IMR-90 (cell line): ENCODE measurements around the gene GRAMD1C. TPM values are rescaled to one million over a fixed set of nuclear protein-coding genes. Genes with fewer than 3 reads are reported as not detected.

ENCODE experiments used
- ATAC-seq: fragments of 200-7000 bp; cut with Tn5 transposase; 2 replicates; pipeline ENCODE4 v1.9.1; 2020; ENCODE audit warnings: low read depth, mild to moderate bottlenecking, moderate library complexity
- BruUV-seq: library from RNA; stranded (reverse); fragments of 400-500 nt; replicated peaks from 2 replicates; lab custom pipeline; 2021; lab: Mats Ljungman, UMichigan
- CTCF ChIA-PET: fragments of 300-600 bp; formaldehyde crosslinking; extraction: SDS; loops from one replicate; lab custom pipeline; 2021; ENCODE audit warnings: antibody characterized with exemption; lab: Yijun Ruan, JAX
- POLR2A ChIA-PET: fragments of 300-600 bp; sonication (Branson Sonifier 250); formaldehyde crosslinking; loops from one replicate; lab custom pipeline; 2022; ENCODE audit warnings: antibody characterized with exemption; ENCODE audit not compliant: unreplicated experiment; lab: Charles Lee
- DNase-seq: peaks from one replicate; pipeline ENCODE4 v3.0.0; 2013
- H2AFZ ChIP-seq: replicated peaks from 2 replicates; pipeline ENCODE3; 2013; ENCODE audit warnings: low read length, mild to moderate bottlenecking; ENCODE audit not compliant: poor library complexity
- H2AK5ac ChIP-seq: 2 replicates; pipeline ENCODE4 v1.6.1; 2013; ENCODE audit warnings: low read depth, low read length, inconsistent platforms
- H2AK9ac ChIP-seq: replicated peaks from 2 replicates; pipeline ENCODE3; 2013; ENCODE audit warnings: mild to moderate bottlenecking, low read depth, low read length, moderate library complexity; ENCODE audit not compliant: poor library complexity
- H2BK120ac ChIP-seq: 2 replicates; pipeline ENCODE4 v1.6.1; 2013; ENCODE audit warnings: low read depth, low read length, inconsistent platforms
- H2BK15ac ChIP-seq: 3 replicates; pipeline ENCODE4 v1.6.1; 2013; ENCODE audit warnings: low read depth, low read length, inconsistent platforms
- H2BK20ac ChIP-seq: 2 replicates; pipeline ENCODE4 v1.6.1; 2013; ENCODE audit warnings: low read depth, mild to moderate bottlenecking, inconsistent platforms, low read length, moderate library complexity
- H2BK5ac ChIP-seq: 2 replicates; pipeline ENCODE4 v1.6.1; 2013; ENCODE audit warnings: mild to moderate bottlenecking, low read depth, low read length, inconsistent platforms; ENCODE audit not compliant: poor library complexity, severe bottlenecking
- H3K14ac ChIP-seq: replicated peaks from 2 replicates; pipeline ENCODE4 v1.6.1; 2013; ENCODE audit warnings: low read depth, low read length, inconsistent platforms
- H3K18ac ChIP-seq: 2 replicates; pipeline ENCODE4 v1.6.1; 2013; ENCODE audit warnings: low read depth, low read length, control low read depth
- H3K23ac ChIP-seq: 2 replicates; pipeline ENCODE4 v1.6.1; 2013; ENCODE audit warnings: low read depth, low read length, inconsistent platforms
- H3K27ac ChIP-seq: 2 replicates; pipeline ENCODE4 v1.5.1; 2013; ENCODE audit warnings: mild to moderate bottlenecking, control low read depth, low read length; ENCODE audit not compliant: insufficient read depth
- H3K27me3 ChIP-seq: 2 replicates; pipeline ENCODE4 v1.6.1; 2013; ENCODE audit warnings: low read length; ENCODE audit not compliant: control insufficient read depth, insufficient read depth
- H3K36me3 ChIP-seq: 2 replicates; pipeline ENCODE4 v1.6.1; 2013; ENCODE audit warnings: low read length, mixed read lengths; ENCODE audit not compliant: control insufficient read depth, insufficient read depth
- H3K4ac ChIP-seq: 2 replicates; pipeline ENCODE4 v1.6.1; 2013; ENCODE audit warnings: low read depth, low read length, inconsistent platforms
- H3K4me1 ChIP-seq: 2 replicates; pipeline ENCODE4 v1.6.1; 2013; ENCODE audit warnings: low read length, mixed read lengths; ENCODE audit not compliant: control insufficient read depth, insufficient read depth
- H3K4me2 ChIP-seq: 2 replicates; pipeline ENCODE4 v1.6.1; 2013; ENCODE audit warnings: low read depth, mild to moderate bottlenecking, control low read depth, low read length, moderate library complexity
- H3K4me3 ChIP-seq: 2 replicates; pipeline ENCODE4 v1.5.1; 2013; ENCODE audit warnings: low read depth, mild to moderate bottlenecking, control low read depth, low read length, moderate library complexity; ENCODE audit not compliant: insufficient read depth
- H3K56ac ChIP-seq: 2 replicates; pipeline ENCODE4 v1.6.1; 2013; ENCODE audit warnings: low read length, inconsistent platforms; ENCODE audit not compliant: insufficient read depth; ENCODE audit errors: extremely low read depth
- H3K79me1 ChIP-seq, 2 experiments: 2 replicates each; pipeline ENCODE4 v1.6.1; 2013; ENCODE audit warnings: low read length in 2 of 2, inconsistent platforms in 1 of 2, low read depth in 1 of 2
- H3K9ac ChIP-seq: 2 replicates; pipeline ENCODE4 v1.6.1; 2013; ENCODE audit warnings: low read depth, low read length, control low read depth
- H3K9me1 ChIP-seq: 2 replicates; pipeline ENCODE4 v1.6.1; 2013; ENCODE audit warnings: low read length, inconsistent platforms; ENCODE audit not compliant: insufficient read depth
- H3K9me3 ChIP-seq: 2 replicates; pipeline ENCODE4 v1.6.1; 2013; ENCODE audit warnings: low read length; ENCODE audit not compliant: control insufficient read depth, insufficient read depth
- H4K20me1 ChIP-seq: 2 replicates; pipeline ENCODE4 v1.6.1; 2013; ENCODE audit warnings: low read length, inconsistent platforms; ENCODE audit not compliant: insufficient read depth
- H4K5ac ChIP-seq: 2 replicates; pipeline ENCODE4 v1.6.1; 2013; ENCODE audit warnings: mild to moderate bottlenecking, low read depth, low read length, control low read depth
- H4K8ac ChIP-seq, 2 experiments: 2 replicates each; pipeline ENCODE4 v1.6.1; 2013; ENCODE audit warnings: low read depth in 2 of 2, low read length in 2 of 2, control low read depth in 1 of 2, inconsistent platforms in 1 of 2
- H4K91ac ChIP-seq: 2 replicates; pipeline ENCODE4 v1.6.1; 2013; ENCODE audit warnings: low read depth, low read length, inconsistent platforms; ENCODE audit not compliant: insufficient read depth
- MAZ ChIP-seq: IDR thresholded peaks from 2 replicates; pipeline ENCODE4 v1.6.1; 2012; ENCODE audit warnings: low read depth, mild to moderate bottlenecking, low read length, improper control_type of control experiment, moderate library complexity, borderline replicate concordance
- NFE2L2 ChIP-seq: fragments of 150-350 bp; IDR thresholded peaks from 2 replicates; pipeline ENCODE4 v1.6.1; 2016; ENCODE audit warnings: low read depth, mild to moderate bottlenecking, low read length
- RFX5 ChIP-seq: IDR thresholded peaks from 2 replicates; pipeline ENCODE4 v1.8.0; 2012; ENCODE audit warnings: low read depth, mild to moderate bottlenecking, low read length, moderate library complexity
- dilution Hi-C: fragments of 300-500 bp; cut with HindIII; formaldehyde crosslinking; loops from one replicate; pipeline ENCODE4 v1.14.3; 2018; ENCODE audit warnings: low sequenced_read_pairs; ENCODE audit not compliant: unreplicated experiment
- in situ Hi-C: fragments of 300-500 bp; cut with MboI; formaldehyde crosslinking; loops from 3 replicates; pipeline ENCODE4 v1.14.3; 2019; ENCODE audit warnings: low sequenced_read_pairs, inconsistent platforms, mixed read lengths
- intact Hi-C: fragments of 100-400 bp; cut with micrococcal nuclease; formaldehyde crosslinking; loops from 2 replicates; pipeline ENCODE4 v1.10.0; 2022
- polyA plus RNA-seq, 3 experiments: library from polyadenylated mRNA; depleted of rRNA; stranded (reverse); fragments of >200 nt; gene quantifications; 2 replicates each; pipeline ENCODE4 v1.2.3, GENCODE V29; 2012; ENCODE audit warnings: low replicate concordance in 1 of 3
- total RNA-seq: library from RNA; depleted of rRNA; stranded (reverse); fragments of >200 nt; gene quantifications from 2 replicates; pipeline ENCODE4 v1.2.3, GENCODE V29; 2012
- TF ChIP-seq, protein P1 (sequence below): conservative IDR thresholded peaks from 2 replicates; pipeline ENCODE4 v1.5.1; 2012; ENCODE audit warnings: mild to moderate bottlenecking, low read depth, low read length, improper control_type of control experiment
- TF ChIP-seq, protein P2 (sequence below): fragments of 150-350 bp; IDR thresholded peaks from 2 replicates; pipeline ENCODE4 v1.6.1; 2016; ENCODE audit warnings: low read depth, mild to moderate bottlenecking, low read length, moderate library complexity, borderline replicate concordance

The GRAMD1C gene
- total and polyA plus RNA-seq, 2 of the 4 experiments (the other 2 are of a cell fraction): 2.5 to 5.0 TPM

DNA sequence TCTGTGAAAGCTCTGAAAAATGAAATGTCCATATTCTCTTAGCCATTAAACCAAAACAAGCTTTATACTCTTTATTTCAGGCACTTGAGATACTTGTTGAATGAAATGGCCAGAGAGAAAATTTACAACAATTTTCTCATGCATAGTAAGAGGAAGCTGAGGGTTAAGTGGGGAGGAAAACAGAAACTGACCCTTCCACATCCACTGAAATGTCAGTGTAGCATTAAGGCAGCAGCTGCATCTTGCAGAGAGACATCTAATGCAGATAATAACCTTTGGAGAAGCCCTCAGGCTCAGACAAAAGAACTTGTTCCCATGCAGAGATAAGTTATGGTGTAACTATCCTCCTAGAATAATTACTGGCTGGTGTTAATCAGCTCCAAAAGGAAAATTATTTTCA is 143.2 kb downstream of the GRAMD1C start:
- Histone ChIP-seq H3K4me3 (no peak overlapping the region), H2BK5ac (no peak overlapping the region), H2AK5ac (no peak overlapping the region), H2AK9ac (no peak overlapping the region), H3K9me3 (no peaks in the 10 kb centered on the region), H3K9me1 (no peaks in the 10 kb centered on the region), H3K56ac (no peak overlapping the region), H2BK15ac (no peak overlapping the region), H4K8ac (no peak overlapping the region), H3K4me2 (no peak overlapping the region), H2BK120ac (no peak overlapping the region), H3K4me1 (no peaks in the 10 kb centered on the region), H3K36me3 (peaks cover 2% of the 10 kb centered on the region; the same call in 1 of the 2 replicates), H3K27me3 (no peaks in the 10 kb centered on the region; the same call in 1 of the 2 replicates), H4K20me1 (no peaks in the 10 kb centered on the region), H3K9ac (no peak overlapping the region), H3K18ac (no peak overlapping the region), H4K91ac (no peak overlapping the region), H3K4ac (no peak overlapping the region), H2BK20ac (no peak overlapping the region), H2AFZ (no peak overlapping the region), H3K79me1 (no peaks in the 10 kb centered on the region), H3K14ac (no peak overlapping the region), H3K23ac (no peak overlapping the region), H3K27ac (no peak overlapping the region), H4K5ac (no peak overlapping the region)
- ATAC-seq: no peak
- no TSS peak for BruUV-seq
- ChIA-PET CTCF (interaction anchor here (1.0 to 1.1 kb wide), 2 partner anchors 13 to 173 kb away, joined by 3 to 4 read pairs; no protein-coding TSS in a partner anchor), POLR2A (no interaction called here)
- DNase-seq: no peak
- dilution Hi-C loops: no loop called here
- TF ChIP-seq RFX5 (no peak), NFE2L2 (no peak), MAZ (no peak)
- TF ChIP-seq, protein P1, sequence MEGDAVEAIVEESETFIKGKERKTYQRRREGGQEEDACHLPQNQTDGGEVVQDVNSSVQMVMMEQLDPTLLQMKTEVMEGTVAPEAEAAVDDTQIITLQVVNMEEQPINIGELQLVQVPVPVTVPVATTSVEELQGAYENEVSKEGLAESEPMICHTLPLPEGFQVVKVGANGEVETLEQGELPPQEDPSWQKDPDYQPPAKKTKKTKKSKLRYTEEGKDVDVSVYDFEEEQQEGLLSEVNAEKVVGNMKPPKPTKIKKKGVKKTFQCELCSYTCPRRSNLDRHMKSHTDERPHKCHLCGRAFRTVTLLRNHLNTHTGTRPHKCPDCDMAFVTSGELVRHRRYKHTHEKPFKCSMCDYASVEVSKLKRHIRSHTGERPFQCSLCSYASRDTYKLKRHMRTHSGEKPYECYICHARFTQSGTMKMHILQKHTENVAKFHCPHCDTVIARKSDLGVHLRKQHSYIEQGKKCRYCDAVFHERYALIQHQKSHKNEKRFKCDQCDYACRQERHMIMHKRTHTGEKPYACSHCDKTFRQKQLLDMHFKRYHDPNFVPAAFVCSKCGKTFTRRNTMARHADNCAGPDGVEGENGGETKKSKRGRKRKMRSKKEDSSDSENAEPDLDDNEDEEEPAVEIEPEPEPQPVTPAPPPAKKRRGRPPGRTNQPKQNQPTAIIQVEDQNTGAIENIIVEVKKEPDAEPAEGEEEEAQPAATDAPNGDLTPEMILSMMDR: no peak
- TF ChIP-seq, protein P2, sequence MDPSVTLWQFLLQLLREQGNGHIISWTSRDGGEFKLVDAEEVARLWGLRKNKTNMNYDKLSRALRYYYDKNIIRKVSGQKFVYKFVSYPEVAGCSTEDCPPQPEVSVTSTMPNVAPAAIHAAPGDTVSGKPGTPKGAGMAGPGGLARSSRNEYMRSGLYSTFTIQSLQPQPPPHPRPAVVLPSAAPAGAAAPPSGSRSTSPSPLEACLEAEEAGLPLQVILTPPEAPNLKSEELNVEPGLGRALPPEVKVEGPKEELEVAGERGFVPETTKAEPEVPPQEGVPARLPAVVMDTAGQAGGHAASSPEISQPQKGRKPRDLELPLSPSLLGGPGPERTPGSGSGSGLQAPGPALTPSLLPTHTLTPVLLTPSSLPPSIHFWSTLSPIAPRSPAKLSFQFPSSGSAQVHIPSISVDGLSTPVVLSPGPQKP: no peak
- intact Hi-C loops: no loop called here
- in situ Hi-C loops: no loop called here
